ENCODE data around the gene BMERB1. TPM values are rescaled to one million over a fixed set of nuclear protein-coding genes. Genes with fewer than 3 reads are reported as not detected.
"Not testable (repeated sequence)": the region's sequence is repeated elsewhere in the genome, so short reads cannot be mapped to it uniquely, and the experiment has no call there.

BMERB1 gene
- total RNA-seq (ENCODE audit: low replicate concordance): 5.2 and 26.4 TPM in 2 replicates
- long read RNA-seq, partial matches to known transcripts: 0 of 8 reads
- long read RNA-seq, other reads (novel, unspliced or antisense): 3 of 8 reads

- DNase-seq (ENCODE audit: extremely low spot score, unreplicated experiment): peak; percentile 81
- Mint-ChIP-seq H3K4me1 (ENCODE audit: unreplicated experiment) (peaks cover 14% of the 10 kb centered on the region), H3K9me3 (no peaks in the 10 kb centered on the region), H3K4me3 (peak within 1 kb of the TSS; percentile 85), H3K36me3 (no peaks in the 10 kb centered on the region), H3K27ac (no peak within 1 kb of the TSS), H3K27me3 (peaks cover 29% of the 10 kb centered on the region)
- TF ChIP-seq, protein P1, sequence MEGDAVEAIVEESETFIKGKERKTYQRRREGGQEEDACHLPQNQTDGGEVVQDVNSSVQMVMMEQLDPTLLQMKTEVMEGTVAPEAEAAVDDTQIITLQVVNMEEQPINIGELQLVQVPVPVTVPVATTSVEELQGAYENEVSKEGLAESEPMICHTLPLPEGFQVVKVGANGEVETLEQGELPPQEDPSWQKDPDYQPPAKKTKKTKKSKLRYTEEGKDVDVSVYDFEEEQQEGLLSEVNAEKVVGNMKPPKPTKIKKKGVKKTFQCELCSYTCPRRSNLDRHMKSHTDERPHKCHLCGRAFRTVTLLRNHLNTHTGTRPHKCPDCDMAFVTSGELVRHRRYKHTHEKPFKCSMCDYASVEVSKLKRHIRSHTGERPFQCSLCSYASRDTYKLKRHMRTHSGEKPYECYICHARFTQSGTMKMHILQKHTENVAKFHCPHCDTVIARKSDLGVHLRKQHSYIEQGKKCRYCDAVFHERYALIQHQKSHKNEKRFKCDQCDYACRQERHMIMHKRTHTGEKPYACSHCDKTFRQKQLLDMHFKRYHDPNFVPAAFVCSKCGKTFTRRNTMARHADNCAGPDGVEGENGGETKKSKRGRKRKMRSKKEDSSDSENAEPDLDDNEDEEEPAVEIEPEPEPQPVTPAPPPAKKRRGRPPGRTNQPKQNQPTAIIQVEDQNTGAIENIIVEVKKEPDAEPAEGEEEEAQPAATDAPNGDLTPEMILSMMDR (conservative IDR thresholded peaks at IDR 0.05): no peak
Measured at GRCh38 chr16:15434425-15435215, at the start of gene BMERB1. Gene BMERB1, plus strand, starts transcription at chr16:15434588. Its CDS starts 66 bp downstream, at chr16:15434654.

DNA sequence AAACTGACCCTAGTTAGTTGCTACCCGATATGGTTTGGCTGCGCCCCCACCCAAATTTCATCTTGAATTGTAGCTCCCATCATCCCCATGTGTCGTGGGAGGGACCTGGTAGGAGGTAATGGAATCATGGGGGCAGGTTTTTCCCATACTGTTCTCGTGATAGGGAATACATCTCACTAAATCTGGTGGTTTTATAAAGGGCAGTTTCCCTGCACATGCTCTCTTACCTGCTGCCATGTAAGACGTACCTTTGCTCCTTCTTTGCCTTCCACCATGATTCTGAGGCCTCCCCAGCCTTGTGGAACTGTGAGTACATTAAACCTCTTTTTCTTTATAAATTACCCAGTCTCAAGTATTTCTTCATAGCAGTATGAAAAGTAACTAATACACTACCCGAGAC is 46.3 kb upstream of the BMERB1 start:
- not testable (repeated sequence) for H3K27me3 Mint-ChIP-seq; H3K27ac Mint-ChIP-seq; DNase-seq (ENCODE audit: extremely low spot score, unreplicated experiment); H3K36me3 Mint-ChIP-seq; H3K4me1 Mint-ChIP-seq (ENCODE audit: unreplicated experiment); H3K9me3 Mint-ChIP-seq; H3K4me3 Mint-ChIP-seq

DNA sequence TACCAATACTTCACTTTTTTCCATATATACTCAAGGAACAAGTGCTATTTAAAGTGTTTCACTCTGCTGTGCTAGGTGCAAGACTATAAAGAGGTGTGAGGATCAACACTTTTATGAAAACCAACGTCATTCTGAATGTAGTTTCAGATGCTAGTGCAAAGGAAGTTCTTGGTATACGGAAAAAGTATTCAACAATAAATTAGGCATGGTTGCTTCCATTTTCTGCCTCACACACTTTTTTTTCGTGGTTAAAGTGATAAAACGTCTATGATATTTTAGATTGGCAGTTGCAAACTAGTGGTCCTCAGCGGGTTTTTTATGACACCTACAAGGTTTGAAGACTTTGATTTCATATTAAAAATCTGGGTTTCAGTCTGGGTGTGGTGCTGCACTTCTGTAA is 44.5 kb upstream of the BMERB1 start:
- H3K4me3 Mint-ChIP-seq; H3K4me1 Mint-ChIP-seq (ENCODE audit: unreplicated experiment); H3K9me3 Mint-ChIP-seq; H3K36me3 Mint-ChIP-seq; H3K27me3 Mint-ChIP-seq; H3K27ac Mint-ChIP-seq; DNase-seq (ENCODE audit: extremely low spot score, unreplicated experiment): not testable (repeated sequence)

- H3K9me3 Mint-ChIP-seq; DNase-seq (ENCODE audit: extremely low spot score, unreplicated experiment); H3K27ac Mint-ChIP-seq; H3K36me3 Mint-ChIP-seq; H3K27me3 Mint-ChIP-seq; H3K4me3 Mint-ChIP-seq; H3K4me1 Mint-ChIP-seq (ENCODE audit: unreplicated experiment): not testable (repeated sequence)
Measured at GRCh38 chr16:15393025-15393424, 41.4 kb upstream of the BMERB1 start.

GRCh38 chr16:15395631-15396508 is 38.5 kb upstream of the BMERB1 start, which contains the start of gene MPV17L:
Gene MPV17L, plus strand, starts transcription at chr16:15395754. Its CDS starts 144 bp downstream, at chr16:15395898.
- Mint-ChIP-seq H3K27ac (peak within 1 kb of the TSS; percentile 34), H3K4me3 (peak within 1 kb of the TSS; percentile 77)
- H3K9me3 Mint-ChIP-seq; H3K36me3 Mint-ChIP-seq; H3K4me1 Mint-ChIP-seq (ENCODE audit: unreplicated experiment); H3K27me3 Mint-ChIP-seq: not testable (repeated sequence)
- DNase-seq (ENCODE audit: extremely low spot score, unreplicated experiment): peak; percentile 69
- TF ChIP-seq, protein P1 (conservative IDR thresholded peaks at IDR 0.05): peak; percentile 35

GRCh38 chr16:15396509-15396829 is 37.9 kb upstream of the BMERB1 start:
- H3K9me3 Mint-ChIP-seq; H3K27me3 Mint-ChIP-seq; H3K36me3 Mint-ChIP-seq; H3K4me1 Mint-ChIP-seq (ENCODE audit: unreplicated experiment): not testable (repeated sequence)
- H3K4me3 Mint-ChIP-seq: peak overlapping the region; percentile 63
- DNase-seq (ENCODE audit: extremely low spot score, unreplicated experiment): peak; percentile 47
- H3K27ac Mint-ChIP-seq: peak overlapping the region; percentile 34

- Mint-ChIP-seq H3K9me3 (no peaks in the 10 kb centered on the region), H3K27me3 (no peaks in the 10 kb centered on the region), H3K27ac (no peak overlapping the region), H3K4me1 (ENCODE audit: unreplicated experiment) (no peaks in the 10 kb centered on the region), H3K36me3 (no peaks in the 10 kb centered on the region), H3K4me3 (peak overlapping the region; percentile 63)
- TF ChIP-seq, protein P1 (conservative IDR thresholded peaks at IDR 0.05): no peak
- DNase-seq (ENCODE audit: extremely low spot score, unreplicated experiment): peak; percentile 15
Measured at GRCh38 chr16:15396948-15397594, 37.3 kb upstream of the BMERB1 start.
